HepG2 (cell line): ENCODE measurements around the gene MTIF3. TPM values are rescaled to one million over a fixed set of nuclear protein-coding genes. Genes with fewer than 3 reads are reported as not detected.

Experiments used
- ATF2 ChIP-seq: sonication (generic); formaldehyde crosslinking; IDR thresholded peaks from 2 replicates; pipeline ENCODE4 v1.4.0; 2020; ENCODE audit warnings: missing genetic modification reagents
- CHD4 ChIP-seq: fragments of 200-600 bp; sonication (generic); IDR thresholded peaks from 2 replicates; pipeline ENCODE4 v1.7.0; 2017; ENCODE audit warnings: mild to moderate bottlenecking, low read length, borderline replicate concordance
- ESRRA ChIP-seq: sonication (generic); formaldehyde crosslinking; IDR thresholded peaks from 2 replicates; pipeline ENCODE4 v1.5.1; 2020; ENCODE audit warnings: mild to moderate bottlenecking, low read depth, missing genetic modification reagents
- ETV5 ChIP-seq: IDR thresholded peaks from 2 replicates; pipeline ENCODE4 v1.6.1; 2018; ENCODE audit warnings: missing biosample characterization, missing genetic modification reagents, inconsistent platforms, borderline replicate concordance
- FOXA3 ChIP-seq: IDR thresholded peaks from 2 replicates; pipeline ENCODE4 v1.6.1; 2016; ENCODE audit warnings: missing genetic modification reagents, missing compliant biosample characterization
- FOXO4 ChIP-seq: sonication (generic); formaldehyde crosslinking; conservative IDR thresholded peaks from 2 replicates; pipeline ENCODE4 v1.8.1; 2023; ENCODE audit warnings: missing genetic modification reagents
- HINFP ChIP-seq: sonication (generic); formaldehyde crosslinking; IDR thresholded peaks from 2 replicates; pipeline ENCODE4 v1.4.0; 2020; ENCODE audit warnings: low read depth, mild to moderate bottlenecking, missing genetic modification reagents
- HNRNPH1 ChIP-seq: fragments of 200-400 bp; formaldehyde crosslinking; optimal IDR thresholded peaks from 2 replicates; pipeline ENCODE3; 2017; ENCODE audit warnings: mild to moderate bottlenecking, low read depth, low read length
- HOXA7 ChIP-seq: sonication (generic); formaldehyde crosslinking; IDR thresholded peaks from 2 replicates; pipeline ENCODE4 v1.8.1; 2022; ENCODE audit warnings: mild to moderate bottlenecking, missing genetic modification reagents, moderate library complexity
- KDM5B ChIP-seq: sonication (generic); formaldehyde crosslinking; IDR thresholded peaks from 2 replicates; pipeline ENCODE4 v1.4.0; 2020; ENCODE audit warnings: missing genetic modification reagents, mild to moderate bottlenecking, borderline replicate concordance
- PHF8 ChIP-seq: sonication (generic); formaldehyde crosslinking; IDR thresholded peaks from 2 replicates; pipeline ENCODE4 v1.5.0; 2020; ENCODE audit warnings: missing genetic modification reagents
- RXRB ChIP-seq: IDR thresholded peaks from 2 replicates; pipeline ENCODE4 v1.6.1; 2016; ENCODE audit warnings: borderline replicate concordance, missing genetic modification reagents, missing compliant biosample characterization
- SALL2 ChIP-seq: sonication (generic); formaldehyde crosslinking; IDR thresholded peaks from 2 replicates; pipeline ENCODE4 v1.8.1; 2023; ENCODE audit warnings: mild to moderate bottlenecking, missing genetic modification reagents, inconsistent platforms
- TFDP1 ChIP-seq: IDR thresholded peaks from 2 replicates; pipeline ENCODE4 v1.6.1; 2016; ENCODE audit warnings: missing compliant biosample characterization, missing genetic modification reagents, borderline replicate concordance
- ZBTB3 ChIP-seq: sonication (generic); formaldehyde crosslinking; IDR thresholded peaks from 2 replicates; pipeline ENCODE4 v1.4.0; 2020; ENCODE audit warnings: low read depth, mild to moderate bottlenecking, moderate library complexity, missing genetic modification reagents, borderline replicate concordance
- ZFP82 ChIP-seq: sonication (generic); formaldehyde crosslinking; IDR thresholded peaks from 2 replicates; pipeline ENCODE4 v1.5.1; 2020; ENCODE audit warnings: mild to moderate bottlenecking, missing genetic modification reagents, borderline replicate concordance
- ZNF570 ChIP-seq: sonication (generic); formaldehyde crosslinking; IDR thresholded peaks from 2 replicates; pipeline ENCODE4 v1.4.0; 2020; ENCODE audit warnings: mild to moderate bottlenecking, missing genetic modification reagents, borderline replicate concordance
- ZNF749 ChIP-seq: sonication (generic); formaldehyde crosslinking; IDR thresholded peaks from 2 replicates; pipeline ENCODE4 v1.8.0; 2022; ENCODE audit warnings: mild to moderate bottlenecking, missing genetic modification reagents, moderate library complexity, borderline replicate concordance
- ZNF772 ChIP-seq: sonication (generic); formaldehyde crosslinking; IDR thresholded peaks from 2 replicates; pipeline ENCODE4 v1.5.0; 2020; ENCODE audit warnings: mild to moderate bottlenecking, missing genetic modification reagents
- ZNF792 ChIP-seq: IDR thresholded peaks from 2 replicates; pipeline ENCODE4 v1.6.1; 2016
- ZNF883 ChIP-seq: sonication (generic); formaldehyde crosslinking; IDR thresholded peaks from 2 replicates; pipeline ENCODE4 v1.5.1; 2020; ENCODE audit warnings: mild to moderate bottlenecking, missing genetic modification reagents; ENCODE audit errors: not compliant biosample characterization
- polyA plus RNA-seq, 8 experiments: library from polyadenylated mRNA; depleted of rRNA in 3 of 8; stranded (reverse) in 7 of 8; unstranded in 1 of 8; fragments of >200 nt; fragmentation: Illumina TruSeq in 4 of 8; extraction: Trizol in 4 of 8; gene quantifications; 2 replicates each; pipeline versions ENCODE4 v1.2.1 to v1.2.3, GENCODE V29; 2011 to 2016; ENCODE audit warnings: low read depth in 4 of 8, missing spikeins in 1 of 8, mixed read lengths in 1 of 8; ENCODE audit not compliant: insufficient read depth in 1 of 8
- total RNA-seq, 5 experiments: library from RNA; depleted of rRNA; stranded (reverse); fragments of >200 nt; fragmentation: Illumina TruSeq; extraction: Trizol; gene quantifications; 2 replicates each; pipeline ENCODE4 v1.2.3, GENCODE V29; 2016; ENCODE audit warnings: low read depth in 1 of 5
- TF ChIP-seq, protein P1 (sequence below): sonication (generic); formaldehyde crosslinking; IDR thresholded peaks from 2 replicates; pipeline ENCODE4 v1.4.0; 2020; ENCODE audit warnings: mild to moderate bottlenecking, low read depth, missing genetic modification reagents

Gene MTIF3
- total and polyA plus RNA-seq, 2 of the 13 experiments (the other 11 are each of a cell fraction or from before 2014, with no cell fraction given): 33.7 to 40.6 TPM

DNA sequence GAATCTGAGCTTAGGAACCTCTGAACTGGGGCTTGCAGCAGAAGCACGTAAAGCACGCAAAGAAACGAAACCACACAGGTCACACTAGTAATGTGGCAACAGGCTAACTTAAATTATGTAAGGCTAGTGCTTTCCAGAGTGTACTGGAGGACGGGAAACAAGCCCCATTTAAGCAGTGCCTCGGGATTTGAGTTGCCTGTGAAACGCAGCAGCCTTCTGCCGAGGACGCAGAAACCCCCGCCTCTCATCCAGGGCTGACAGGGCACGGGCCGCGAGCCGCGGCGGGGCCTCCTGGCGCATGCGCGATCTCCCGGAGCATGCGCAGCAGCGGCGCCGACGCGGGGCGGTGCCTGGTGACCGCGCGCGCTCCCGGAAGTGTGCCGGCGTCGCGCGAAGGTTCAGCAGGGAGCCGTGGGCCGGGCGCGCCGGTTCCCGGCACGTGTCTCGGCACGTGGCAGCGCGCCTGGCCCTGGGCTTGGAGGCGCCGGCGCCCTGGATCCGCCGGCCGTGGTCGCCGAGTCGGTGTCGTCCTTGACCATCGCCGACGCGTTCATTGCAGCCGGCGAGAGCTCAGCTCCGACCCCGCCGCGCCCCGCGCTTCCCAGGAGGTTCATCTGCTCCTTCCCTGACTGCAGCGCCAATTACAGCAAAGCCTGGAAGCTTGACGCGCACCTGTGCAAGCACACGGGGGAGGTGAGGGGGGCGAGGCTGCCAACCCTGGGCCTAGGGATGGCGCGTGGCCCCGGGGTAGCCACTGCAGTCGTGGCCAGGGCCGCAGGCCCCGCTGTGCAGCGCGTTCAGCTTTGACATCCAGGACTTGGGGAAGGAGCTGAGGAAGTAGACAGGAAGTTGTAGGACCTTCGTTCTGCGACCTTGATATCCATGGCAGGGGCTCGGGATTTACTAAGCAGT lies 25.9 kb downstream of the MTIF3 start, which contains the start of gene GTF3A (continued):
- TF ChIP-seq, protein P1, sequence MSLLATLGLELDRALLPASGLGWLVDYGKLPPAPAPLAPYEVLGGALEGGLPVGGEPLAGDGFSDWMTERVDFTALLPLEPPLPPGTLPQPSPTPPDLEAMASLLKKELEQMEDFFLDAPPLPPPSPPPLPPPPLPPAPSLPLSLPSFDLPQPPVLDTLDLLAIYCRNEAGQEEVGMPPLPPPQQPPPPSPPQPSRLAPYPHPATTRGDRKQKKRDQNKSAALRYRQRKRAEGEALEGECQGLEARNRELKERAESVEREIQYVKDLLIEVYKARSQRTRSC (CRISPR knock-in tag): no peak; the same call in 1 of the 2 replicates
- TF ChIP-seq ZFP82: peak; percentile 95; the same call in 1 of the 2 replicates
- peak; percentile 98 for TF ChIP-seq ZNF570 (CRISPR knock-in tag)
- peak; percentile 8; the same call in 1 of the 2 replicates for TF ChIP-seq ETV5
- TF ChIP-seq FOXA3: peak; percentile 40; the same call in 1 of the 2 replicates
- TF ChIP-seq HOXA7 (CRISPR knock-in tag): 0 out of 2 replicates have a peak, but pooled peaks have one; percentile 45
- peak; percentile 97 for TF ChIP-seq SALL2 (CRISPR knock-in tag)
- TF ChIP-seq FOXO4: peak; percentile 98; the same call in 1 of the 2 replicates
- TF ChIP-seq KDM5B: peak; percentile 100
- TF ChIP-seq ZBTB3 (CRISPR knock-in tag): 0 out of 2 replicates have a peak, but pooled peaks have one; percentile 51
- TF ChIP-seq ATF2 (CRISPR knock-in tag): peak; percentile 43; the same call in 1 of the 2 replicates
- peak; percentile 66; the same call in 1 of the 2 replicates for TF ChIP-seq ZNF772 (CRISPR knock-in tag)
- peak; percentile 99 for TF ChIP-seq ZNF883 (CRISPR knock-in tag)
- no peak for TF ChIP-seq CHD4
- 0 out of 2 replicates have a peak, but pooled peaks have one; percentile 16 for TF ChIP-seq RXRB (CRISPR knock-in tag)
- TF ChIP-seq HNRNPH1: no peak
- peak; percentile 79 for TF ChIP-seq HINFP
- TF ChIP-seq ZNF792: peak; percentile 90; the same call in 1 of the 2 replicates
- TF ChIP-seq PHF8 (CRISPR knock-in tag): peak; percentile 76
- peak; percentile 89; the same call in 1 of the 2 replicates for TF ChIP-seq ZNF749 (CRISPR knock-in tag)
- peak; percentile 96 for TF ChIP-seq TFDP1 (CRISPR knock-in tag)
- peak; percentile 74 for TF ChIP-seq ESRRA (CRISPR knock-in tag)
